A673 (cell line): Measurements from ENCODE around the gene CST9.

Experiments
- CTCF ChIP-seq: fragments of 300-800, 200-600 bp; sonication (generic); conservative IDR thresholded peaks from 2 replicates; pipeline ENCODE4 v1.5.1; 2017; ENCODE audit warnings: low read depth, mild to moderate bottlenecking, antibody characterized with exemption, low read length, moderate library complexity, mixed read lengths
- EZH2 ChIP-seq: fragments of 200-600 bp; sonication (generic); IDR thresholded peaks from 2 replicates; pipeline ENCODE4 v1.6.1; 2017; ENCODE audit warnings: borderline replicate concordance, low read depth, mild to moderate bottlenecking, mixed read lengths, antibody characterized with exemption, low read length; ENCODE audit not compliant: poor library complexity, severe bottlenecking

GRCh38 chr20:23603321-23603720 lies 2.4 kb downstream of the CST9 start:
- TF ChIP-seq CTCF = no peak
- TF ChIP-seq EZH2 = no peak
